Ascending aorta (tissue), 2 donors: ENCODE results near the gene PRPF40B. TPM values are rescaled to one million over a fixed set of nuclear protein-coding genes. Genes with fewer than 3 reads are reported as not detected.

Source experiments
- DNase-seq, 2 donors: peaks; one replicate each; pipeline ENCODE4 v3.0.0-alpha.2; 2019; ENCODE audit warnings: low spot score in 2 of 2
- H3K27ac ChIP-seq, 2 donors: fragments of 200-600 bp; sonication (generic); one replicate each; pipeline ENCODE4 v1.5.1; 2016 to 2017; ENCODE audit warnings: mild to moderate bottlenecking in 1 of 2
- H3K27me3 ChIP-seq: fragments of 200-600 bp; sonication (generic); one replicate; pipeline ENCODE4 v1.5.1; 2017
- H3K36me3 ChIP-seq, 2 donors: fragments of 200-600 bp; sonication (generic); one replicate each; pipeline ENCODE4 v1.5.1; 2016
- H3K4me1 ChIP-seq, 2 donors: fragments of 200-600 bp; sonication (generic); one replicate each; pipeline ENCODE4 v1.5.1; 2016 to 2017; ENCODE audit warnings: mild to moderate bottlenecking in 1 of 2
- H3K4me3 ChIP-seq, 2 donors: fragments of 200-600 bp; sonication (generic); one replicate each; pipeline ENCODE4 v1.5.1; 2016 to 2017; ENCODE audit warnings: mild to moderate bottlenecking in 1 of 2
- H3K9me3 ChIP-seq, 2 donors: fragments of 200-600 bp; sonication (generic); one replicate each; pipeline ENCODE4 v1.5.1; 2016
- CTCF ChIP-seq, 3 experiments: fragments of 200-600 bp in 2 of 3; fragments of 450-650 bp in 1 of 3; sonication (generic) in 2 of 3; IDR thresholded peaks; one replicate each; pipeline ENCODE4 v1.5.1; 2016 to 2019; ENCODE audit warnings: antibody characterized with exemption in 3 of 3, mild to moderate bottlenecking in 1 of 3, moderate library complexity in 1 of 3
- intact Hi-C: fragments of 100-400 bp; cut with DNase I; formaldehyde crosslinking; loops from one replicate; pipeline ENCODE4 v1.15.1; 2023
- total RNA-seq: library from RNA; depleted of rRNA; stranded (reverse); fragments of >200 nt; gene quantifications from one replicate; pipeline ENCODE4 v1.1.0, GENCODE V29; 2016

PRPF40B gene
- total RNA-seq, 1 donor from 2014 or later, result 9.5 TPM

- no peaks in the 10 kb centered on the region for H3K36me3 ChIP-seq
- TF ChIP-seq CTCF (IDR thresholded peaks at IDR 0.05), result no peak
- no peaks in the 10 kb centered on the region for H3K27me3 ChIP-seq
- no peaks in the 10 kb centered on the region for H3K9me3 ChIP-seq
- H3K4me3 ChIP-seq, result no peak overlapping the region
- no peak for DNase-seq
- H3K27ac ChIP-seq, result no peak overlapping the region
- H3K4me1 ChIP-seq, result no peaks in the 10 kb centered on the region
- intact Hi-C loops, result no loop called here
Observed at GRCh38 chr12:49687941-49688340, 64.6 kb downstream of the PRPF40B start.

- Histone ChIP-seq H3K27me3 (no peaks in the 10 kb centered on the region), H3K9me3 (no peaks in the 10 kb centered on the region), H3K4me3 (no peak overlapping the region), H3K27ac (no peak overlapping the region), H3K36me3 (no peaks in the 10 kb centered on the region), H3K4me1 (peaks cover 0 to 5% of the 10 kb centered on the region in 2 donors)
- no peak for DNase-seq
- no peak for TF ChIP-seq CTCF (IDR thresholded peaks at IDR 0.05)
- intact Hi-C loops, result no loop called here
Observed at GRCh38 chr12:49689237-49689636, 65.9 kb downstream of the PRPF40B start.

- no peaks in the 10 kb centered on the region for H3K9me3 ChIP-seq
- H3K27me3 ChIP-seq, result no peaks in the 10 kb centered on the region
- no peak for TF ChIP-seq CTCF (IDR thresholded peaks at IDR 0.05)
- intact Hi-C loops, result no loop called here
- no peak overlapping the region for H3K4me3 ChIP-seq
- no peak for DNase-seq
- peaks cover 0 to 8% of the 10 kb centered on the region in 2 donors for H3K4me1 ChIP-seq
- H3K27ac ChIP-seq, result no peak overlapping the region
- H3K36me3 ChIP-seq, result no peaks in the 10 kb centered on the region
Observed at GRCh38 chr12:49689785-49690184, 66.4 kb downstream of the PRPF40B start.

- Histone ChIP-seq H3K4me1 (peaks cover 0 to 8% of the 10 kb centered on the region in 2 donors), H3K4me3 (no peak overlapping the region), H3K36me3 (no peaks in the 10 kb centered on the region), H3K9me3 (no peaks in the 10 kb centered on the region), H3K27me3 (no peaks in the 10 kb centered on the region), H3K27ac (no peak overlapping the region)
- intact Hi-C loops, result no loop called here
- no peak for DNase-seq
- TF ChIP-seq CTCF (IDR thresholded peaks at IDR 0.05), result no peak
Observed at GRCh38 chr12:49692851-49693250, 69.5 kb downstream of the PRPF40B start.

GRCh38 chr12:49693931-49694444 lies 70.6 kb downstream of the PRPF40B start:
- TF ChIP-seq CTCF (IDR thresholded peaks at IDR 0.05), result no peak
- intact Hi-C loops, result no loop called here
- Histone ChIP-seq H3K9me3 (no peaks in the 10 kb centered on the region), H3K4me3 (no peak overlapping the region), H3K4me1 (peaks cover 5 to 16% of the 10 kb centered on the region in 2 donors), H3K27me3 (no peaks in the 10 kb centered on the region), H3K36me3 (no peaks in the 10 kb centered on the region), H3K27ac (no peak overlapping the region)
- DNase-seq, result no peak

Other genes starting within 250 kb of the PRPF40B start
- gene KCNH3, start 84.5 kb upstream of the PRPF40B start, total RNA-seq, result not detected
- gene MCRS1, start 55.4 kb upstream of the PRPF40B start, total RNA-seq, result 66.8 TPM
- not detected for gene FAM186B, start 17.9 kb upstream of the PRPF40B start, total RNA-seq
- 30.4 TPM for gene FMNL3, start 83.8 kb downstream of the PRPF40B start, total RNA-seq
- gene TMBIM6, start 118.0 kb downstream of the PRPF40B start, total RNA-seq, result 188 TPM
- gene NCKAP5L, start 204.9 kb downstream of the PRPF40B start, total RNA-seq, result 33.4 TPM
- gene BCDIN3D, start 219.5 kb downstream of the PRPF40B start, total RNA-seq, result 2.6 TPM